ENCODE measurements around the gene KCNG1. TPM values are rescaled to one million over a fixed set of nuclear protein-coding genes. Genes with fewer than 3 reads are reported as not detected.

Gene KCNG1
- total and polyA plus RNA-seq, 2 donors (not counting 1 experiment from before 2014, with no cell fraction given): 16.9 to 57.7 TPM

GRCh38 chr20:50993876-50994275 lies 29.0 kb downstream of the KCNG1 start:
- Histone ChIP-seq H2AFZ (ENCODE audit: insufficient read depth, low read depth, low read length, poor library complexity, severe bottlenecking) (no peak overlapping the region), H3K9me3 (ENCODE audit: control extremely low read depth in 1 of 3, control insufficient read depth in 2 of 3, insufficient read depth in 1 of 3, low read length in 2 of 3) (peaks cover 0 to 10% (median 0%) of the 10 kb centered on the region in 3 donors), H3K27me3 (replicated peaks in 1 of 4; ENCODE audit: control extremely low read depth in 1 of 4, control insufficient read depth in 3 of 4, insufficient read depth in 4 of 4, low read length in 3 of 4) (no peaks in the 10 kb centered on the region), H3K4me1 (ENCODE audit: control insufficient read depth in 2 of 2, insufficient read depth in 2 of 2, low read length in 2 of 2) (peaks cover 12 to 16% of the 10 kb centered on the region in 2 donors), H3K9ac (ENCODE audit: low read length) (no peak overlapping the region), H3K4me3 (ENCODE audit: control extremely low read depth in 1 of 5, extremely low read depth in 1 of 5, insufficient read depth in 1 of 5, low read depth in 2 of 5, low read length in 4 of 5) (no peak overlapping the region), H3K4me2 (replicated peaks; ENCODE audit: low read depth, low read length, poor library complexity, severe bottlenecking) (no peak overlapping the region), H3K36me3 (replicated peaks in 1 of 2; ENCODE audit: control extremely low read depth in 1 of 2, control insufficient read depth in 1 of 2, extremely low read depth in 1 of 2, insufficient read depth in 2 of 2, low read length in 1 of 2) (no peaks in the 10 kb centered on the region), H4K20me1 (ENCODE audit: control insufficient read depth, insufficient read depth, low read length, poor library complexity, severe bottlenecking) (no peaks in the 10 kb centered on the region), H3K79me2 (ENCODE audit: control insufficient read depth, insufficient read depth, low read length) (no peaks in the 10 kb centered on the region), H3K27ac (ENCODE audit: low read length in 2 of 2) (no peak overlapping the region)
- Mint-ChIP-seq H3K27me3 (peaks cover 11% of the 10 kb centered on the region), H3K9me3 (ENCODE audit: insufficient read depth) (no peaks in the 10 kb centered on the region), H3K4me1 (peaks cover 14% of the 10 kb centered on the region), H3K27ac (no peak overlapping the region), H3K4me3 (no peak overlapping the region)
- no peak for DNase-seq
- intact Hi-C loops (cut with micrococcal nuclease): no loop called here
- ChIA-PET CTCF (interaction anchor here (0.7 to 14.9 kb wide), 3 partner anchors 12 to 602 kb away, joined by 3 to 314 read pairs (median 26); no protein-coding TSS in a partner anchor), POLR2A (no interaction called here)
- TF ChIP-seq CTCF (IDR thresholded peaks at IDR 0.05): no peak
- TF ChIP-seq EZH2 (IDR thresholded peaks at IDR 0.05; ENCODE audit: borderline replicate concordance, insufficient read depth, low read depth, low read length, poor library complexity, severe bottlenecking): no peak
- no peak for ATAC-seq (ENCODE audit: low read depth)
- 94% methylated on average over 3 of the region's 9 CpGs for WGBS (ENCODE audit: insufficient coverage)

GRCh38 chr20:50992733-50993457 lies 30.0 kb downstream of the KCNG1 start:
- Mint-ChIP-seq H3K4me3 (peak overlapping the region; percentile 5), H3K9me3 (ENCODE audit: insufficient read depth) (no peaks in the 10 kb centered on the region), H3K27ac (no peak overlapping the region), H3K27me3 (peaks cover 3% of the 10 kb centered on the region), H3K4me1 (peaks cover 14% of the 10 kb centered on the region)
- intact Hi-C loops (cut with micrococcal nuclease): no loop called here
- ATAC-seq (ENCODE audit: low read depth): peak; percentile 70
- H3K36me3 ChIP-seq (replicated peaks in 1 of 2; ENCODE audit: control extremely low read depth in 1 of 2, control insufficient read depth in 1 of 2, extremely low read depth in 1 of 2, insufficient read depth in 2 of 2, low read length in 1 of 2): no peaks in the 10 kb centered on the region
- H4K20me1 ChIP-seq (ENCODE audit: control insufficient read depth, insufficient read depth, low read length, poor library complexity, severe bottlenecking): no peaks in the 10 kb centered on the region
- peak overlapping the region; percentile 39 for H3K4me2 ChIP-seq (replicated peaks; ENCODE audit: low read depth, low read length, poor library complexity, severe bottlenecking)
- peak overlapping the region; percentile 33 for H2AFZ ChIP-seq (ENCODE audit: insufficient read depth, low read depth, low read length, poor library complexity, severe bottlenecking)
- peaks cover 12 to 16% of the 10 kb centered on the region in 2 donors for H3K4me1 ChIP-seq (ENCODE audit: control insufficient read depth in 2 of 2, insufficient read depth in 2 of 2, low read length in 2 of 2)
- DNase-seq: peak; percentile 72
- no peaks in the 10 kb centered on the region for H3K79me2 ChIP-seq (ENCODE audit: control insufficient read depth, insufficient read depth, low read length)
- CTCF ChIA-PET: interaction anchor here (0.6 to 14.9 kb wide), 13 partner anchors 9 to 631 kb away, joined by 3 to 314 read pairs (median 4); no protein-coding TSS in a partner anchor
- H3K9me3 ChIP-seq (ENCODE audit: control extremely low read depth in 1 of 3, control insufficient read depth in 2 of 3, insufficient read depth in 1 of 3, low read length in 2 of 3): peaks cover 0 to 10% (median 0%) of the 10 kb centered on the region in 3 donors
- POLR2A ChIA-PET: no interaction called here
- H3K27me3 ChIP-seq (replicated peaks in 1 of 4; ENCODE audit: control extremely low read depth in 1 of 4, control insufficient read depth in 3 of 4, insufficient read depth in 4 of 4, low read length in 3 of 4): no peaks in the 10 kb centered on the region
- no peak overlapping the region for H3K4me3 ChIP-seq (ENCODE audit: control extremely low read depth in 1 of 5, extremely low read depth in 1 of 5, insufficient read depth in 1 of 5, low read depth in 2 of 5, low read length in 4 of 5)
- TF ChIP-seq CTCF (IDR thresholded peaks at IDR 0.05): peak; percentile 56
- TF ChIP-seq EZH2 (IDR thresholded peaks at IDR 0.05; ENCODE audit: borderline replicate concordance, insufficient read depth, low read depth, low read length, poor library complexity, severe bottlenecking): no peak
- H3K9ac ChIP-seq (ENCODE audit: low read length): no peak overlapping the region
- H3K27ac ChIP-seq (ENCODE audit: low read length in 2 of 2): no peak overlapping the region
- WGBS (ENCODE audit: insufficient coverage): 53% methylated on average over 13 of the region's 13 CpGs
